Measurements from ENCODE around the gene SNX18. TPM values are rescaled to one million over a fixed set of nuclear protein-coding genes. Genes with fewer than 3 reads are reported as not detected.
"Not testable (repeated sequence)": the region's sequence is repeated elsewhere in the genome, so short reads cannot be mapped to it uniquely, and the experiment has no call there.

Gene SNX18
- total RNA-seq, 1 donor from 2014 or later = 17.2 TPM

DNA sequence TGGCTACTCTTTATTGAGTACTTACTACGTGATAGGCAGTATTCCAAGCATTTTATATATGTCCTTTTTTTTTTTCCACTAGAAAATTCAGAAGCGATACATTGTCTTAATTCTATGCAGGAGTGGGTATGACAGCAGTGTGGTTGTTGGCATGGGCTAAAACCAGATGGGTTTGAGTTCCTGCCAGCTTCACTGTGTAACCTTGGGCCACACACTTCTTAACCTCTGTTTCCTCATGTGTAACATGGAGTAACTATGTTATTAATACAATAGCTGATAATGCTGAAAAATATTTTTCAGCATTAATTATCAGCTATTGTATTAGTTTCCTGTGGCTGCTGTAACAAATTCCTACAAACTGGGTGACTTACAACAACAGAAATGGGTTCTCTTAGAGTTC lies 12.0 kb downstream of the SNX18 start:
- no peaks in the 10 kb centered on the region for H3K36me3 Mint-ChIP-seq
- H3K27me3 Mint-ChIP-seq (ENCODE audit: low read depth) = no peaks in the 10 kb centered on the region
- H3K9me3 Mint-ChIP-seq = no peaks in the 10 kb centered on the region
- peaks cover 25% of the 10 kb centered on the region for H3K4me1 Mint-ChIP-seq
- TF ChIP-seq, protein P1, sequence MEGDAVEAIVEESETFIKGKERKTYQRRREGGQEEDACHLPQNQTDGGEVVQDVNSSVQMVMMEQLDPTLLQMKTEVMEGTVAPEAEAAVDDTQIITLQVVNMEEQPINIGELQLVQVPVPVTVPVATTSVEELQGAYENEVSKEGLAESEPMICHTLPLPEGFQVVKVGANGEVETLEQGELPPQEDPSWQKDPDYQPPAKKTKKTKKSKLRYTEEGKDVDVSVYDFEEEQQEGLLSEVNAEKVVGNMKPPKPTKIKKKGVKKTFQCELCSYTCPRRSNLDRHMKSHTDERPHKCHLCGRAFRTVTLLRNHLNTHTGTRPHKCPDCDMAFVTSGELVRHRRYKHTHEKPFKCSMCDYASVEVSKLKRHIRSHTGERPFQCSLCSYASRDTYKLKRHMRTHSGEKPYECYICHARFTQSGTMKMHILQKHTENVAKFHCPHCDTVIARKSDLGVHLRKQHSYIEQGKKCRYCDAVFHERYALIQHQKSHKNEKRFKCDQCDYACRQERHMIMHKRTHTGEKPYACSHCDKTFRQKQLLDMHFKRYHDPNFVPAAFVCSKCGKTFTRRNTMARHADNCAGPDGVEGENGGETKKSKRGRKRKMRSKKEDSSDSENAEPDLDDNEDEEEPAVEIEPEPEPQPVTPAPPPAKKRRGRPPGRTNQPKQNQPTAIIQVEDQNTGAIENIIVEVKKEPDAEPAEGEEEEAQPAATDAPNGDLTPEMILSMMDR (IDR thresholded peaks at IDR 0.05; ENCODE audit: unreplicated experiment) = no peak
- no peak overlapping the region for H3K4me3 Mint-ChIP-seq
- no peak overlapping the region for H3K27ac Mint-ChIP-seq
- no peak for DNase-seq (ENCODE audit: low spot score in 2 of 2, unreplicated experiment in 2 of 2)

DNA sequence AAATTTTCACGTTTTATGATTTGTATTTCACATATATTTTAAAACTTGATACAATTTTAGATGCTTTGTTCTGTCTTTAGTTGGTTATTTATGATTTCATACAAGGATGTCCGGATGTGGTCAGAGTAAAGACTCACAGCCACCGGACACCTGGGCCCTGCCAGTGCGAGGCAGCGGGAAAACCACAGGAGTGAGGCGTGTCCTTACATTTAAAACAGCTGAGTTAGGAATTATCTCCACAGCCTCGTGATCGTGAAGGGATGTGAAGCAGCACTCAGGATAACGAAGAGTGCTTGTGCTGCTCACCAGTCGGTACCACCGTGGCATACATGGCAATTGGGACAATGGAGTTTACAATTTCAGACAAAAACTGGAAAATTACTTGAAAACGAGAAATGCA lies 14.0 kb downstream of the SNX18 start:
- peaks cover 21% of the 10 kb centered on the region for H3K4me1 Mint-ChIP-seq
- no peaks in the 10 kb centered on the region for H3K9me3 Mint-ChIP-seq
- H3K4me3 Mint-ChIP-seq = no peak overlapping the region
- no peak for DNase-seq (ENCODE audit: low spot score in 2 of 2, unreplicated experiment in 2 of 2)
- peak overlapping the region; percentile 21 for H3K27ac Mint-ChIP-seq
- no peaks in the 10 kb centered on the region for H3K36me3 Mint-ChIP-seq
- TF ChIP-seq, protein P1 (IDR thresholded peaks at IDR 0.05; ENCODE audit: unreplicated experiment) = no peak
- H3K27me3 Mint-ChIP-seq (ENCODE audit: low read depth) = no peaks in the 10 kb centered on the region

DNA sequence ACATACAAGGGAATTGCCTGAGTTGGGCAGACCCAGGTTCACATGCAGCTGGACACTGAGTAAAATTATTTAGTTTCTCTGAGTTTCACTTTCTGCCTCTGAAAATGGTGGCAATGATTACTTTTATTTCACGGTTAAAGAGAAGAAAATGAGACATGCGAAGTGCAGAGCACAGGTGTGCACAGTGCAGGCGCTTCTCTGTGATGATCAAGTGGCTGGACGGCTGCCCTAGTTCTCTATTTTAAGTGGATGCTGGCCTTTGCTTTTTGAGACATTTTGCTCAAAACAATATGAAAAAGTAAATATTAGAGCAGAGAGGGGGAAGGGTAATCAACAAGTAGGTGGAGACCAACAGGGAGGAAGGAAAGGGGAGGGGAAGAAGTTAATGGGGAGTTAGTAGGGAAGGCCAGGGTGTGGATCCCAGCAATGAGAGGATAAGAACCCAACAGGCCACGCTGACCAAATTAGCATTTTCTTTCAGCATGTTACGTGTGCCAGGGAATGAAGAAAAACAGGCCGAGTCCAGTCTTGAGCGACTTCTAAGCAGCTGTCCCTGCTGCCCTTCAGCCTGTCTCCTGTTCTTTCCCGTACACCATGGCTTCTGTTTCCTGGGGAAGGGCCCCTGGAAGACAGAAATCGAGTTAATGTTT lies 16.1 kb downstream of the SNX18 start:
- Mint-ChIP-seq H3K27me3 (ENCODE audit: low read depth) (no peaks in the 10 kb centered on the region), H3K4me1 (peaks cover 21% of the 10 kb centered on the region), H3K9me3 (no peaks in the 10 kb centered on the region), H3K36me3 (no peaks in the 10 kb centered on the region), H3K27ac (peak overlapping the region; percentile 98), H3K4me3 (peak overlapping the region; percentile 13)
- TF ChIP-seq, protein P1 (IDR thresholded peaks at IDR 0.05; ENCODE audit: unreplicated experiment) = no peak
- DNase-seq (ENCODE audit: low spot score in 2 of 2, unreplicated experiment in 2 of 2) = no peak

DNA sequence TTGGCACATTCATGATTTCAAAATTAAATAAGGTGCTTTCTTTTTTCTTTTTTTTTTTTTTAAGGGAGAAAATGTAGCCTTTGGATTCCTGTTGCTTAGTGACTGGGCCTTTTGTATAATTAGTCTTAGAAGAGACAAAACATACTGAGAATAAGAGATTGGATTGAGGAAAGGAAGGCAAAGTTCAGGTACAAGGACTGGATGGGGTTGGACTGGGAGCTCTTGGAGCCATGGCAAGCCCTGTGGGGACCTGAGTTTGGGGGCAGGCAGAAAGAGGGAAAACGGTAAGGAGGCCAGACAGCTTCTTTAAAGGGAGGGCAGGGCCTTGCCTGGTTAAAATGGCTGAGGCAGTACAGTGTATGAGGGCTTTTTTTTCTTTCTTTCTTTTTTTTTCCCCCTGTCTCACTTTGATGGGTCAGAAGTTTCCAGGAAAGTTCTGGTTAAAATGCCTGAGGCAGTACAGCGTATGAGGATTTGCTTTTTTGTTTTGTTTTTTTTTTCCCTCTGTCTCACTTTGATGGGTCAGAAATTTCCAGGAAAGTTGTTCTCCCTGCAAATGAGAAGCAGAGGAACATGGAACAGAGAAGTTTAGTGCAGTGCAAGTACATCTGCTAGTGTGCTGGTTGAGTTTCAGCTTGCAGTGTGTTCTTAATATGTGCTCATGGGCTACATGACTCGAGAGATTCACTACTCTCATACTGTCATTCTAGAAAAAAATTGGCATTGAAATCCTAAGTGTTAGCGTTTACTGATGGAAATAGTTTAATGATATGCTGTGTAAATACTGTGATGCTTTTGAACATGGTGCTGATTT lies 16.8 kb downstream of the SNX18 start:
- no peaks in the 10 kb centered on the region for H3K27me3 Mint-ChIP-seq (ENCODE audit: low read depth)
- no peak for DNase-seq (ENCODE audit: low spot score in 2 of 2, unreplicated experiment in 2 of 2)
- H3K36me3 Mint-ChIP-seq = peaks cover under 1% of the 10 kb centered on the region
- H3K9me3 Mint-ChIP-seq = no peaks in the 10 kb centered on the region
- peak overlapping the region; percentile 18 for H3K4me3 Mint-ChIP-seq
- TF ChIP-seq, protein P1 (IDR thresholded peaks at IDR 0.05; ENCODE audit: unreplicated experiment) = no peak
- H3K27ac Mint-ChIP-seq = peak overlapping the region; percentile 98
- H3K4me1 Mint-ChIP-seq = peaks cover 21% of the 10 kb centered on the region

DNA sequence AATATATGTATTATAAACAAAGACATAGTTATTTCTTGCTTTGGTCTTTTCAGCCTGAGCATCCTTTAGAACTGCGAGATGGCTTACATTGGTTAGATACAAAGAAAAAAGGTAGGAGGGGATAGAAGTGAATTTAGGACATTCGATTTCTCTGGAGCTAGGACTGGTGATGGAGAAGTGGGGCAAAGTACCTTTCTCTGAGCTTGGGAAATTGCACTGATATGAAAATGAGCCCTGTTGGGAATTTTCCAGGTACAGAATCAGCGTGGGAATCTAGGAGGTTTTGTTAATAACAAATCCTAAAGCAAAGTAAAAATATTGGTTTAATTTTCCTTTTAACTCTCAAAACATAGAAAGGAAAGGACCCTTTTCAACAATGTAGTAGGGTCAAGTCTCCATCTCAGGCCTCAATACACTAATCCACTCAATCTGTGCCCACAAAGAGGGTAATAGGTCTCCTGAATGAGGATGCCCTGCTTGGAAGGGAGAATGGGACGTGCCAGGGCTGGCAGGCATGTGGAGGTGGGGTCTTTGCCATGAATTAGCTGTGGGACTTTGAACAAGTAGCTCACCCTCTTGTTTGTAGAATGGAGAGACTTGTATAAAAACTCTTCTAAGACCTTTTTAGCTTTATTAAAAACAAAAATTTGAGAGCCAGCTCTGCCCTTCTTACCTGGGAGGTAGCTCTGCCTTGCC lies 17.7 kb downstream of the SNX18 start:
- no peak for DNase-seq (ENCODE audit: low spot score in 2 of 2, unreplicated experiment in 2 of 2)
- TF ChIP-seq, protein P1 (IDR thresholded peaks at IDR 0.05; ENCODE audit: unreplicated experiment) = no peak
- H3K4me1 Mint-ChIP-seq = peaks cover 21% of the 10 kb centered on the region

DNA sequence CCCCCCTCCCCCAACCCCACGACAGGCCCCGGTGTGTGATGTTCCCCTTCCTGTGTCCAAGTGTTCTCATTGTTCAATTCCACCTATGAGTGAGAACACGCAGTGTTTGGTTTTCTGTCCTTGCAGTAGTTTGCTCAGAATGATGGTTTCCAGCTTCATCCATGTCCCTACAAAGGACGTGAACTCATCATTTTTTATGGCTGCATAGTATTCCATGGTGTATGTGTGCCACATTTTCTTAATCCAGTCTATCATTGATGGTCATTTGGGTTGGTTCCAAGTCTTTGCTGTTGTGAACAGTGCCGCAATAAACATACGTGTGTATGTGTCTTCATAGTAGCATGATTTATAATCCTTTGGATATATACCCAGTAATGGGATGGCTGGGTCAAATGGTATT lies 18.8 kb downstream of the SNX18 start:
- H3K4me1 Mint-ChIP-seq = peaks cover 18% of the 10 kb centered on the region
- not testable (repeated sequence) for DNase-seq (ENCODE audit: low spot score in 2 of 2, unreplicated experiment in 2 of 2); H3K36me3 Mint-ChIP-seq; H3K4me3 Mint-ChIP-seq; H3K27me3 Mint-ChIP-seq (ENCODE audit: low read depth); H3K27ac Mint-ChIP-seq; H3K9me3 Mint-ChIP-seq

More for the DNA sequence above, 17.7 kb downstream of the SNX18 start:
- Mint-ChIP-seq H3K9me3 (no peaks in the 10 kb centered on the region), H3K36me3 (peaks cover 3% of the 10 kb centered on the region), H3K4me3 (no peak overlapping the region), H3K27me3 (ENCODE audit: low read depth) (no peaks in the 10 kb centered on the region), H3K27ac (peak overlapping the region; percentile 68)

DNA sequence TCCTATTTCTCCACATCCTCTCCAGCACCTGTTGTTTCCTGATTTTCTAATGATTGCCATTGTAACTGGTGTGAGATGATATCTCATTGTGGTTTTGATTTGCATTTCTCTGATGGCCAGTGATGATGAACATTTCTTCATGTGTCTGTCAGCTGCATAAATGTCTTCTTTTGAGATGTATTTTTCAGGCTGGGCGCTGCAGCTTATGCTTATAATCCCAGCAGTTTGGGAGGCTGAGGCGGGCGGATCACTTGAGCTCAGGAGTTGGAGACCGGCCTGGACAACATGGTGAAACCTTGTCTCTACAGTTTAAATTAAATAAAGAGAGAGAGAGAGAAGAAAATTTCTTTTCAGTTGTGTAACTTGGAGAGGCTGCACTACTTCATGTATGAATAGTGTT lies 19.3 kb downstream of the SNX18 start:
- H3K27me3 Mint-ChIP-seq (ENCODE audit: low read depth); H3K9me3 Mint-ChIP-seq; DNase-seq (ENCODE audit: low spot score in 2 of 2, unreplicated experiment in 2 of 2); H3K4me3 Mint-ChIP-seq; H3K36me3 Mint-ChIP-seq: not testable (repeated sequence)
- Mint-ChIP-seq H3K27ac (peak overlapping the region; percentile 59), H3K4me1 (peaks cover 15% of the 10 kb centered on the region)

Data from mesothelial cell of epicardium (in vitro differentiated cells).